SKM-1 treated with dmso at 0.1 percent for 144 hours (cell line): ENCODE results near the gene ATP6V0B.

ENCODE experiments used
- DNase-seq: peaks from one replicate; lab custom pipeline; 2025; ENCODE audit not compliant: unreplicated experiment; lab: John Stamatoyannopoulos, UW

Gene ATP6V0B

GRCh38 chr1:43999455-43999854 lies 24.7 kb downstream of the ATP6V0B start:
- DNase-seq, result no peak

GRCh38 chr1:44000122-44000665 lies 25.4 kb downstream of the ATP6V0B start:
- no peak for DNase-seq

GRCh38 chr1:44002165-44002564 lies 27.4 kb downstream of the ATP6V0B start:
- DNase-seq, result no peak

GRCh38 chr1:44002606-44003157 lies 27.9 kb downstream of the ATP6V0B start:
- no peak for DNase-seq

GRCh38 chr1:44008259-44008658 lies 33.5 kb downstream of the ATP6V0B start:
- no peak for DNase-seq

- DNase-seq, result no peak
These were observed 36.2 kb downstream of the ATP6V0B start for GRCh38 chr1:44010935-44011471.

- no peak for DNase-seq
These were observed 37.6 kb downstream of the ATP6V0B start for GRCh38 chr1:44012404-44012803.

- DNase-seq, result peak; percentile 22
These were observed 38.3 kb downstream of the ATP6V0B start for GRCh38 chr1:44012941-44013609.

GRCh38 chr1:44013949-44014348 lies 39.2 kb downstream of the ATP6V0B start:
- DNase-seq, result no peak

- no peak for DNase-seq
These were observed 39.8 kb downstream of the ATP6V0B start for GRCh38 chr1:44014365-44015104.

GRCh38 chr1:44015206-44015605 lies 40.4 kb downstream of the ATP6V0B start:
- DNase-seq, result no peak

GRCh38 chr1:44016041-44016889 lies 41.5 kb downstream of the ATP6V0B start:
- no peak for DNase-seq

- DNase-seq, result no peak
These were observed 42.2 kb downstream of the ATP6V0B start for GRCh38 chr1:44016890-44017400.

GRCh38 chr1:44019466-44019948 lies 44.7 kb downstream of the ATP6V0B start:
- DNase-seq, result no peak

GRCh38 chr1:44020464-44020863 lies 45.7 kb downstream of the ATP6V0B start:
- no peak for DNase-seq

GRCh38 chr1:44021156-44021555 lies 46.4 kb downstream of the ATP6V0B start:
- DNase-seq, result no peak

- DNase-seq, result no peak
These were observed 47.0 kb downstream of the ATP6V0B start for GRCh38 chr1:44021581-44022321.

GRCh38 chr1:44024031-44024902 lies 49.5 kb downstream of the ATP6V0B start:
- DNase-seq, result no peak
